GM19035 (cell line): ENCODE results near the gene APLP1.
"Not testable (repeated sequence)": the region's sequence is repeated elsewhere in the genome, so short reads cannot be mapped to it uniquely, and the experiment has no call there.

Experiments
- ATAC-seq: cut with Tn5 transposase; IDR thresholded peaks from one replicate; pipeline ENCODE4 v1.9.1; 2021; ENCODE audit not compliant: unreplicated experiment

APLP1 gene

GRCh38 chr19:35903550-35904179, 35.3 kb downstream of the APLP1 start:
- peak; percentile 40 for ATAC-seq

- ATAC-seq = no peak
These were observed 36.1 kb downstream of the APLP1 start for GRCh38 chr19:35904311-35905068.

GRCh38 chr19:35905178-35905727, 36.9 kb downstream of the APLP1 start:
- no peak for ATAC-seq

GRCh38 chr19:35907377-35907745, 39.0 kb downstream of the APLP1 start:
- no peak for ATAC-seq

- ATAC-seq = no peak
These were observed 39.7 kb downstream of the APLP1 start, which contains the start of gene TYROBP for GRCh38 chr19:35908010-35908441. Gene TYROBP, minus strand, starts transcription at chr19:35908295. Its CDS starts 67 bp downstream, at chr19:35908228.

GRCh38 chr19:35908973-35909683, 40.8 kb downstream of the APLP1 start:
- ATAC-seq = no peak

- ATAC-seq = no peak
These were observed 41.3 kb downstream of the APLP1 start for GRCh38 chr19:35909684-35910035.

GRCh38 chr19:35910355-35910754, 42.0 kb downstream of the APLP1 start:
- not testable (repeated sequence) for ATAC-seq

GRCh38 chr19:35911173-35911572, 42.8 kb downstream of the APLP1 start:
- no peak for ATAC-seq

- no peak for ATAC-seq
These were observed 43.4 kb downstream of the APLP1 start for GRCh38 chr19:35911790-35912189.

- ATAC-seq = no peak
These were observed 45.2 kb downstream of the APLP1 start for GRCh38 chr19:35913589-35913988.

- no peak for ATAC-seq
These were observed 47.1 kb downstream of the APLP1 start for GRCh38 chr19:35915443-35915842.

- ATAC-seq = no peak
These were observed 50.9 kb downstream of the APLP1 start for GRCh38 chr19:35919306-35919705.

GRCh38 chr19:35921012-35921411, 52.6 kb downstream of the APLP1 start:
- no peak for ATAC-seq

GRCh38 chr19:35925501-35925900, 57.1 kb downstream of the APLP1 start:
- ATAC-seq = no peak

GRCh38 chr19:35928507-35928906, 60.1 kb downstream of the APLP1 start:
- no peak for ATAC-seq
